Tibial nerve (tissue), 4 donors: ENCODE data around the gene FUT8. TPM values are rescaled to one million over a fixed set of nuclear protein-coding genes. Genes with fewer than 3 reads are reported as not detected.

Experiments
- DNase-seq, 2 donors: peaks; one replicate each; pipeline ENCODE4 v3.0.0-alpha.2; 2019; ENCODE audit warnings: low spot score in 2 of 2
- H3K27ac ChIP-seq, 4 donors: fragments of 200-600 bp; sonication (generic) in 3 of 4; one replicate each; pipeline ENCODE4 v1.5.1; 2017 to 2019; ENCODE audit warnings: mild to moderate bottlenecking in 1 of 4
- H3K27me3 ChIP-seq, 2 donors: fragments of 200-600 bp; sonication (generic) in 1 of 2; one replicate each; pipeline versions ENCODE4 v1.5.1 to v1.6.0; 2017 to 2019
- H3K36me3 ChIP-seq, 3 donors: fragments of 200-600 bp; sonication (generic); one replicate each; pipeline ENCODE4 v1.5.1; 2018 to 2019
- H3K4me1 ChIP-seq, 4 donors: fragments of 200-600 bp; sonication (generic) in 3 of 4; one replicate each; pipeline ENCODE4 v1.5.1; 2017 to 2019
- H3K4me3 ChIP-seq, 4 donors: fragments of 200-600 bp; sonication (generic) in 3 of 4; one replicate each; pipeline ENCODE4 v1.5.1; 2017 to 2019; ENCODE audit warnings: mild to moderate bottlenecking in 1 of 4, moderate library complexity in 1 of 4
- H3K9me3 ChIP-seq, 4 donors: fragments of 200-600 bp; sonication (generic) in 3 of 4; one replicate each; pipeline ENCODE4 v1.5.1; 2017 to 2019
- CTCF ChIP-seq, 5 experiments: fragments of 200-600 bp in 3 of 5; fragments of 450-650 bp in 2 of 5; sonication (generic) in 3 of 5; IDR thresholded peaks; one replicate each; pipeline ENCODE4 v1.5.1; 2016 to 2019; ENCODE audit warnings: antibody characterized with exemption in 5 of 5, mild to moderate bottlenecking in 3 of 5, moderate library complexity in 2 of 5
- EP300 ChIP-seq, 2 donors: sonication (generic); formaldehyde crosslinking; IDR thresholded peaks; one replicate each; pipeline ENCODE4 v1.6.1; 2017; ENCODE audit warnings: antibody characterized with exemption in 2 of 2, mild to moderate bottlenecking in 1 of 2
- POLR2A ChIP-seq, 2 donors: fragments of 450-650 bp; IDR thresholded peaks; one replicate each; pipeline ENCODE4 v1.6.1; 2017; ENCODE audit warnings: antibody characterized with exemption in 2 of 2, mild to moderate bottlenecking in 2 of 2, moderate library complexity in 2 of 2
- WGBS, 2 donors: methylation state at CpG; one replicate each; pipeline ENCODE4 v1.1.5; 2018; 5-methylcytosine and 5-hydroxymethylcytosine counted together
- total RNA-seq, 4 donors: library from RNA; depleted of rRNA; stranded (reverse); fragments of >200 nt; gene quantifications; one replicate each; pipeline ENCODE4 v1.1.0, GENCODE V29; 2016

The FUT8 gene
- total RNA-seq, 4 donors from 2014 or later: 69.6 to 114 (median 91.2) TPM

GRCh38 chr14:65403231-65403630 is 9.3 kb upstream of the FUT8 start:
- Histone ChIP-seq H3K27me3 (no peaks in the 10 kb centered on the region), H3K36me3 (no peaks in the 10 kb centered on the region), H3K4me1 (peaks cover 0 to 4% (median 0%) of the 10 kb centered on the region in 4 donors), H3K4me3 (no peak overlapping the region), H3K27ac (no peak overlapping the region), H3K9me3 (no peaks in the 10 kb centered on the region)
- TF ChIP-seq EP300 (IDR thresholded peaks at IDR 0.05) (no peak), POLR2A (IDR thresholded peaks at IDR 0.05) (no peak), CTCF (IDR thresholded peaks at IDR 0.05) (no peak)
- no peak for DNase-seq

- H3K36me3 ChIP-seq: no peaks in the 10 kb centered on the region
- TF ChIP-seq EP300 (IDR thresholded peaks at IDR 0.05) (no peak), CTCF (IDR thresholded peaks at IDR 0.05) (no peak), POLR2A (IDR thresholded peaks at IDR 0.05) (no peak)
- DNase-seq: no peak
- WGBS, 2 donors: 93 to 96% methylated on average over 3 of the region's 3 CpGs
- peaks cover 0 to 13% (median 0%) of the 10 kb centered on the region in 4 donors for H3K4me1 ChIP-seq
- H3K4me3 ChIP-seq: no peak overlapping the region
- no peaks in the 10 kb centered on the region for H3K27me3 ChIP-seq
- no peak overlapping the region for H3K27ac ChIP-seq
- no peaks in the 10 kb centered on the region for H3K9me3 ChIP-seq
These were observed 4.4 kb upstream of the FUT8 start for GRCh38 chr14:65408113-65408512.

GRCh38 chr14:65410640-65411039 is 1.9 kb upstream of the FUT8 start:
- Histone ChIP-seq H3K27me3 (no peaks in the 10 kb centered on the region), H3K4me3 (no peak overlapping the region), H3K4me1 (peaks cover 0 to 28% (median 9%) of the 10 kb centered on the region in 4 donors), H3K36me3 (no peaks in the 10 kb centered on the region), H3K27ac (peak overlapping the region in 3 of 4 donors; percentile 95 to 98 (median 97)), H3K9me3 (no peaks in the 10 kb centered on the region)
- TF ChIP-seq EP300 (IDR thresholded peaks at IDR 0.05) (no peak), POLR2A (IDR thresholded peaks at IDR 0.05) (no peak), CTCF (IDR thresholded peaks at IDR 0.05) (no peak)
- WGBS, 2 donors: 89 to 98% methylated on average over 2 of the region's 2 CpGs
- no peak for DNase-seq

- peak overlapping the region; percentile 95 to 98 (median 96) for H3K27ac ChIP-seq
- TF ChIP-seq CTCF (IDR thresholded peaks at IDR 0.05) (no peak), POLR2A (IDR thresholded peaks at IDR 0.05) (peak; percentile 78 to 82), EP300 (IDR thresholded peaks at IDR 0.05) (peak in 1 of 2 donors; percentile 87)
- H3K27me3 ChIP-seq: no peaks in the 10 kb centered on the region
- WGBS, 2 donors: 1 to 2% methylated on average over 23 to 31 of the region's 31 CpGs
- peaks cover 0 to 28% (median 9%) of the 10 kb centered on the region in 4 donors for H3K4me1 ChIP-seq
- peak; percentile 84 to 89 for DNase-seq
- no peaks in the 10 kb centered on the region for H3K36me3 ChIP-seq
- no peaks in the 10 kb centered on the region for H3K9me3 ChIP-seq
- H3K4me3 ChIP-seq: peak overlapping the region; percentile 87 to 97 (median 94)
These were observed 886 bp upstream of the FUT8 start for GRCh38 chr14:65411656-65412031.

GRCh38 chr14:65412856-65413738 is 567 bp downstream of the FUT8 start:
- H3K36me3 ChIP-seq: no peaks in the 10 kb centered on the region
- 0 to 1% methylated on average over 29 to 67 of the region's 87 CpGs for WGBS, 2 donors
- H3K4me1 ChIP-seq: peaks cover 0 to 28% (median 9%) of the 10 kb centered on the region in 4 donors
- H3K27ac ChIP-seq: peak overlapping the region; percentile 95 to 98 (median 96)
- TF ChIP-seq POLR2A (IDR thresholded peaks at IDR 0.05): no peak
- no peak for TF ChIP-seq EP300 (IDR thresholded peaks at IDR 0.05)
- no peak for TF ChIP-seq CTCF (IDR thresholded peaks at IDR 0.05)
- H3K9me3 ChIP-seq: no peaks in the 10 kb centered on the region
- H3K27me3 ChIP-seq: no peaks in the 10 kb centered on the region
- peak in 1 of 2 donors; percentile 46 for DNase-seq
- H3K4me3 ChIP-seq: peak overlapping the region; percentile 87 to 97 (median 94)
